Muscle of leg (tissue), 11 donors: ENCODE results near the gene LRRC45. TPM values are rescaled to one million over a fixed set of nuclear protein-coding genes. Genes with fewer than 3 reads are reported as not detected.

Source experiments
- DNase-seq: peaks from one replicate; pipeline ENCODE4 v3.0.0; 2013
- H3K27ac ChIP-seq: one replicate; pipeline ENCODE4 v1.5.1; 2013; ENCODE audit warnings: mild to moderate bottlenecking, low read length, control low read depth
- H3K27me3 ChIP-seq: one replicate; pipeline ENCODE4 v1.6.1; 2013; ENCODE audit warnings: low read length; ENCODE audit not compliant: control insufficient read depth, insufficient read depth
- H3K36me3 ChIP-seq: one replicate; pipeline ENCODE4 v1.6.1; 2013; ENCODE audit warnings: low read length; ENCODE audit not compliant: control insufficient read depth, insufficient read depth
- H3K4me1 ChIP-seq: one replicate; pipeline ENCODE4 v1.6.1; 2013; ENCODE audit warnings: low read length; ENCODE audit not compliant: control insufficient read depth, insufficient read depth
- H3K4me3 ChIP-seq: one replicate; pipeline ENCODE4 v1.5.1; 2013; ENCODE audit warnings: low read length, control low read depth
- H3K9me3 ChIP-seq: replicated peaks from 2 replicates; pipeline ENCODE4 v1.6.1; 2013; ENCODE audit warnings: low read depth, low read length; ENCODE audit not compliant: control insufficient read depth
- WGBS: methylation state at CpG from one replicate; pipeline ENCODE4 v1.1.5; 2013; ENCODE audit warnings: missing lambda C conversion rate; ENCODE audit not compliant: insufficient coverage; 5-methylcytosine and 5-hydroxymethylcytosine counted together
- polyA plus RNA-seq, 8 donors: library from polyadenylated mRNA; unstranded; fragments of 120-200 nt; gene quantifications; one replicate each; pipeline versions ENCODE4 v1.2.1 to v1.2.3, GENCODE V29; 2013; ENCODE audit warnings: inconsistent platforms in 1 of 8, low replicate concordance in 1 of 8; ENCODE audit not compliant: insufficient read length in 8 of 8, insufficient read depth in 1 of 8
- total RNA-seq: library from RNA; stranded (reverse); fragments of 120-200 nt; gene quantifications from one replicate; pipeline ENCODE4 v1.2.4, GENCODE V29; 2013

Gene LRRC45
- total and polyA plus RNA-seq, 9 donors, result 8.4 to 12.3 (median 9.7) TPM

GRCh38 chr17:82078433-82078832, 55.3 kb downstream of the LRRC45 start:
- H3K36me3 ChIP-seq, result peaks cover 45% of the 10 kb centered on the region
- DNase-seq, result no peak

GRCh38 chr17:82079001-82079677, 56.0 kb downstream of the LRRC45 start:
- 90% methylated on average over 37 of the region's 47 CpGs for WGBS
- Histone ChIP-seq H3K27ac (no peak overlapping the region), H3K36me3 (peaks cover 52% of the 10 kb centered on the region), H3K4me1 (peaks cover 20% of the 10 kb centered on the region), H3K4me3 (no peak overlapping the region), H3K27me3 (no peaks in the 10 kb centered on the region), H3K9me3 (no peaks in the 10 kb centered on the region)
- no peak for DNase-seq

More at GRCh38 chr17:82078433-82078832, 55.3 kb downstream of the LRRC45 start:
- Histone ChIP-seq H3K27ac (no peak overlapping the region), H3K27me3 (no peaks in the 10 kb centered on the region), H3K9me3 (no peaks in the 10 kb centered on the region), H3K4me1 (peaks cover 20% of the 10 kb centered on the region), H3K4me3 (no peak overlapping the region)
- WGBS, result 92% methylated on average over 11 of the region's 18 CpGs

GRCh38 chr17:82080048-82080788, 57.1 kb downstream of the LRRC45 start:
- H3K9me3 ChIP-seq, result no peaks in the 10 kb centered on the region
- DNase-seq, result no peak
- no peak overlapping the region for H3K27ac ChIP-seq
- H3K4me3 ChIP-seq, result no peak overlapping the region
- 78% methylated on average over 33 of the region's 36 CpGs for WGBS
- peaks cover 20% of the 10 kb centered on the region for H3K4me1 ChIP-seq
- no peaks in the 10 kb centered on the region for H3K27me3 ChIP-seq
- H3K36me3 ChIP-seq, result peaks cover 63% of the 10 kb centered on the region

Other genes starting within 250 kb of the LRRC45 start
- not detected for gene GCGR, start 219.2 kb upstream of the LRRC45 start, total RNA-seq
- under 1 TPM in 4 of 8 donors, not detected in 4; 0.10 to 0.21 (median 0.18) TPM for gene GCGR, start 219.2 kb upstream of the LRRC45 start, polyA plus RNA-seq
- 113 TPM for gene MCRIP1, start 190.0 kb upstream of the LRRC45 start, total RNA-seq
- 100 to 1,000 TPM; 123 to 147 (median 134) TPM for gene MCRIP1, start 190.0 kb upstream of the LRRC45 start, polyA plus RNA-seq
- 43.4 TPM for gene PPP1R27, start 188.3 kb upstream of the LRRC45 start, total RNA-seq
- 10 to 100 TPM; 14.6 to 57.4 (median 28.8) TPM for gene PPP1R27, start 188.3 kb upstream of the LRRC45 start, polyA plus RNA-seq
- gene P4HB, start 162.8 kb upstream of the LRRC45 start, total RNA-seq, result 385 TPM
- gene P4HB, start 162.8 kb upstream of the LRRC45 start, polyA plus RNA-seq, result 100 to 1,000 TPM; 383 to 577 (median 450) TPM
- 86.0 TPM for gene ARHGDIA, start 152.0 kb upstream of the LRRC45 start, total RNA-seq
- 100 to 1,000 TPM; 145 to 236 (median 190) TPM for gene ARHGDIA, start 152.0 kb upstream of the LRRC45 start, polyA plus RNA-seq
- gene ALYREF, start 131.7 kb upstream of the LRRC45 start, total RNA-seq, result 72.6 TPM
- 10 to 100 TPM; 56.0 to 80.0 (median 70.8) TPM for gene ALYREF, start 131.7 kb upstream of the LRRC45 start, polyA plus RNA-seq
- gene ANAPC11, start 131.6 kb upstream of the LRRC45 start, total RNA-seq, result 113 TPM
- 100 to 1,000 TPM; 104 to 140 (median 113) TPM for gene ANAPC11, start 131.6 kb upstream of the LRRC45 start, polyA plus RNA-seq
- gene NPB, start 121.1 kb upstream of the LRRC45 start, total RNA-seq, result 2.0 TPM
- under 1 TPM; 0.22 to 0.82 (median 0.66) TPM for gene NPB, start 121.1 kb upstream of the LRRC45 start, polyA plus RNA-seq
- 9.0 TPM for gene PCYT2, start 111.9 kb upstream of the LRRC45 start, total RNA-seq
- 10 to 100 TPM in 6 of 8 donors, 1 to 10 TPM in 2; 9.4 to 12.6 (median 11.2) TPM for gene PCYT2, start 111.9 kb upstream of the LRRC45 start, polyA plus RNA-seq
- gene SIRT7, start 105.1 kb upstream of the LRRC45 start, total RNA-seq, result 6.0 TPM
- gene SIRT7, start 105.1 kb upstream of the LRRC45 start, polyA plus RNA-seq, result 1 to 10 TPM; 6.5 to 9.7 (median 8.4) TPM
- gene MAFG, start 95.6 kb upstream of the LRRC45 start, total RNA-seq, result 8.2 TPM
- gene MAFG, start 95.6 kb upstream of the LRRC45 start, polyA plus RNA-seq, result 10 to 100 TPM; 11.7 to 18.1 (median 16.7) TPM
- 78.9 TPM for gene PYCR1, start 86.0 kb upstream of the LRRC45 start, total RNA-seq
- gene PYCR1, start 86.0 kb upstream of the LRRC45 start, polyA plus RNA-seq, result 100 to 1,000 TPM in 2 of 8 donors, 10 to 100 TPM in 6; 58.4 to 107 (median 80.3) TPM
- gene MYADML2, start 76.1 kb upstream of the LRRC45 start, total RNA-seq, result 24.1 TPM
- gene MYADML2, start 76.1 kb upstream of the LRRC45 start, polyA plus RNA-seq, result 10 to 100 TPM; 11.3 to 23.1 (median 20.0) TPM
- gene NOTUM, start 62.1 kb upstream of the LRRC45 start, total RNA-seq, result 4.1 TPM
- 1 to 10 TPM; 2.8 to 7.6 (median 3.3) TPM for gene NOTUM, start 62.1 kb upstream of the LRRC45 start, polyA plus RNA-seq
- gene ASPSCR1, start 45.7 kb upstream of the LRRC45 start, total RNA-seq, result 28.7 TPM
- gene ASPSCR1, start 45.7 kb upstream of the LRRC45 start, polyA plus RNA-seq, result 10 to 100 TPM; 22.5 to 35.9 (median 26.6) TPM
- 44.8 TPM for gene CENPX, start 427 bp upstream of the LRRC45 start, total RNA-seq
- 10 to 100 TPM; 33.4 to 41.0 (median 38.4) TPM for gene CENPX, start 427 bp upstream of the LRRC45 start, polyA plus RNA-seq
- 11.2 TPM for gene RAC3, start 8.4 kb downstream of the LRRC45 start, total RNA-seq
- gene RAC3, start 8.4 kb downstream of the LRRC45 start, polyA plus RNA-seq, result 10 to 100 TPM in 5 of 8 donors, 1 to 10 TPM in 3; 7.2 to 15.3 (median 11.1) TPM
- 36.0 TPM for gene DCXR, start 14.4 kb downstream of the LRRC45 start, total RNA-seq
- gene DCXR, start 14.4 kb downstream of the LRRC45 start, polyA plus RNA-seq, result 10 to 100 TPM; 30.0 to 44.6 (median 39.2) TPM
- gene RFNG, start 28.5 kb downstream of the LRRC45 start, total RNA-seq, result 21.6 TPM
- gene RFNG, start 28.5 kb downstream of the LRRC45 start, polyA plus RNA-seq, result 10 to 100 TPM; 25.3 to 47.1 (median 31.7) TPM
- 69.6 TPM for gene GPS1, start 28.6 kb downstream of the LRRC45 start, total RNA-seq
- gene GPS1, start 28.6 kb downstream of the LRRC45 start, polyA plus RNA-seq, result 10 to 100 TPM; 68.1 to 87.7 (median 76.7) TPM
- 43.6 TPM for gene DUS1L, start 42.5 kb downstream of the LRRC45 start, total RNA-seq
- gene DUS1L, start 42.5 kb downstream of the LRRC45 start, polyA plus RNA-seq, result 10 to 100 TPM; 52.9 to 73.5 (median 59.3) TPM
- 15.4 TPM for gene FASN, start 74.9 kb downstream of the LRRC45 start, total RNA-seq
- 10 to 100 TPM; 23.0 to 53.4 (median 34.9) TPM for gene FASN, start 74.9 kb downstream of the LRRC45 start, polyA plus RNA-seq
- 15.7 TPM for gene CCDC57, start 189.5 kb downstream of the LRRC45 start, total RNA-seq
- gene CCDC57, start 189.5 kb downstream of the LRRC45 start, polyA plus RNA-seq, result 10 to 100 TPM; 18.1 to 37.4 (median 30.8) TPM
- gene SLC16A3, start 205.7 kb downstream of the LRRC45 start, total RNA-seq, result 21.9 TPM
- gene SLC16A3, start 205.7 kb downstream of the LRRC45 start, polyA plus RNA-seq, result 10 to 100 TPM; 21.9 to 47.3 (median 33.4) TPM